HepG2 (cell line): ENCODE results near the gene RALB. TPM values are rescaled to one million over a fixed set of nuclear protein-coding genes. Genes with fewer than 3 reads are reported as not detected.

ENCODE experiments used
- HOXA3 ChIP-seq: sonication (generic); formaldehyde crosslinking; IDR thresholded peaks from 2 replicates; pipeline ENCODE4 v1.5.0; 2020; ENCODE audit warnings: missing genetic modification reagents
- KLF15 ChIP-seq: sonication (generic); formaldehyde crosslinking; IDR thresholded peaks from 2 replicates; pipeline ENCODE4 v1.8.1; 2023; ENCODE audit warnings: borderline replicate concordance, mild to moderate bottlenecking, inconsistent platforms, missing genetic modification reagents, mixed read lengths
- MAX ChIP-seq: IDR thresholded peaks from 2 replicates; pipeline ENCODE4 v1.6.1; 2012; ENCODE audit warnings: inconsistent platforms
- MAZ ChIP-seq, 2 experiments: sonication (generic) in 1 of 2; formaldehyde crosslinking in 1 of 2; IDR thresholded peaks; 2 replicates each; pipeline versions ENCODE4 v1.5.0 to v1.6.1; 2012 to 2020; ENCODE audit warnings: low read depth in 2 of 2, mild to moderate bottlenecking in 2 of 2, borderline replicate concordance in 1 of 2, improper control_type of control experiment in 1 of 2, low read length in 1 of 2, missing genetic modification reagents in 1 of 2, moderate library complexity in 1 of 2
- MED1 ChIP-seq: sonication (generic); formaldehyde crosslinking; IDR thresholded peaks from 2 replicates; pipeline ENCODE4 v1.4.0; 2020; ENCODE audit warnings: missing genetic modification reagents
- MED13 ChIP-seq: sonication (generic); formaldehyde crosslinking; IDR thresholded peaks from 2 replicates; pipeline ENCODE4 v1.5.0; 2020; ENCODE audit warnings: missing genetic modification reagents
- MTA3 ChIP-seq: sonication (generic); formaldehyde crosslinking; IDR thresholded peaks from 2 replicates; pipeline ENCODE4 v1.4.0; 2020; ENCODE audit warnings: missing genetic modification reagents
- MTF1 ChIP-seq: sonication (generic); formaldehyde crosslinking; IDR thresholded peaks from 2 replicates; pipeline ENCODE4 v1.5.0; 2020; ENCODE audit warnings: missing genetic modification reagents
- MXI1 ChIP-seq: IDR thresholded peaks from 3 replicates; pipeline ENCODE4 v1.6.1; 2012; ENCODE audit warnings: low read depth, low read length, inconsistent platforms, borderline replicate concordance
- NCOA1 ChIP-seq: sonication (generic); formaldehyde crosslinking; IDR thresholded peaks from 2 replicates; pipeline ENCODE4 v1.9.0; 2021; ENCODE audit warnings: missing genetic modification reagents
- NR2F6 ChIP-seq, 2 experiments: IDR thresholded peaks; 2 replicates each; pipeline ENCODE4 v1.6.1; 2016; ENCODE audit warnings: antibody characterized with exemption in 1 of 2, mild to moderate bottlenecking in 1 of 2
- TRIM24 ChIP-seq: sonication (generic); formaldehyde crosslinking; IDR thresholded peaks from 2 replicates; pipeline ENCODE4 v1.8.0; 2022; ENCODE audit warnings: mild to moderate bottlenecking, missing genetic modification reagents
- ZGPAT ChIP-seq: IDR thresholded peaks from 2 replicates; pipeline ENCODE4 v1.6.1; 2016; ENCODE audit warnings: mild to moderate bottlenecking
- ZNF136 ChIP-seq: sonication (generic); formaldehyde crosslinking; IDR thresholded peaks from 2 replicates; pipeline ENCODE4 v1.8.1; 2022; ENCODE audit warnings: low read depth, mild to moderate bottlenecking, moderate library complexity, missing genetic modification reagents
- ZNF33A ChIP-seq: sonication (generic); formaldehyde crosslinking; IDR thresholded peaks from 2 replicates; pipeline ENCODE4 v1.5.1; 2020; ENCODE audit warnings: missing genetic modification reagents, mild to moderate bottlenecking, moderate library complexity, borderline replicate concordance
- ZNF501 ChIP-seq: sonication (generic); formaldehyde crosslinking; IDR thresholded peaks from 2 replicates; pipeline ENCODE4 v1.5.1; 2020; ENCODE audit warnings: mild to moderate bottlenecking, moderate library complexity, missing genetic modification reagents
- ZNF570 ChIP-seq: sonication (generic); formaldehyde crosslinking; IDR thresholded peaks from 2 replicates; pipeline ENCODE4 v1.4.0; 2020; ENCODE audit warnings: mild to moderate bottlenecking, missing genetic modification reagents, borderline replicate concordance
- ZNF572 ChIP-seq: sonication (generic); formaldehyde crosslinking; IDR thresholded peaks from 2 replicates; pipeline ENCODE4 v1.5.1; 2020; ENCODE audit warnings: mild to moderate bottlenecking, missing genetic modification reagents
- ZNF672 ChIP-seq: sonication (generic); formaldehyde crosslinking; IDR thresholded peaks from 2 replicates; pipeline ENCODE4 v1.8.1; 2022; ENCODE audit warnings: missing genetic modification reagents
- ZNF720 ChIP-seq: sonication (generic); formaldehyde crosslinking; IDR thresholded peaks from 2 replicates; pipeline ENCODE4 v1.4.0; 2020; ENCODE audit warnings: missing genetic modification reagents
- ZNF766 ChIP-seq: sonication (generic); formaldehyde crosslinking; IDR thresholded peaks from 2 replicates; pipeline ENCODE4 v1.5.0; 2020; ENCODE audit warnings: missing genetic modification reagents, borderline replicate concordance
- ZNF878 ChIP-seq: sonication (generic); formaldehyde crosslinking; IDR thresholded peaks from 2 replicates; pipeline ENCODE4 v1.8.1; 2023; ENCODE audit warnings: mild to moderate bottlenecking, missing genetic modification reagents, moderate library complexity
- polyA plus RNA-seq, 8 experiments: library from polyadenylated mRNA; depleted of rRNA in 3 of 8; stranded (reverse) in 7 of 8; unstranded in 1 of 8; fragments of >200 nt; fragmentation: Illumina TruSeq in 4 of 8; extraction: Trizol in 4 of 8; gene quantifications; 2 replicates each; pipeline versions ENCODE4 v1.2.1 to v1.2.3, GENCODE V29; 2011 to 2016; ENCODE audit warnings: low read depth in 4 of 8, missing spikeins in 1 of 8, mixed read lengths in 1 of 8; ENCODE audit not compliant: insufficient read depth in 1 of 8
- total RNA-seq, 5 experiments: library from RNA; depleted of rRNA; stranded (reverse); fragments of >200 nt; fragmentation: Illumina TruSeq; extraction: Trizol; gene quantifications; 2 replicates each; pipeline ENCODE4 v1.2.3, GENCODE V29; 2016; ENCODE audit warnings: low read depth in 1 of 5
- TF ChIP-seq, protein P1 (sequence below): sonication (generic); formaldehyde crosslinking; IDR thresholded peaks from 2 replicates; pipeline ENCODE4 v1.4.0; 2020; ENCODE audit warnings: missing genetic modification reagents, borderline replicate concordance
- TF ChIP-seq, protein P2 (sequence below): sonication (generic); formaldehyde crosslinking; IDR thresholded peaks from 2 replicates; pipeline ENCODE4 v1.5.0; 2020; ENCODE audit warnings: mild to moderate bottlenecking, missing genetic modification reagents, borderline replicate concordance

The RALB gene
- total and polyA plus RNA-seq, 2 of the 13 experiments (the other 11 are each of a cell fraction or from before 2014, with no cell fraction given): 37.8 to 43.2 TPM

GRCh38 chr2:120343433-120344105 lies 90.9 kb downstream of the RALB start (continued):
- TF ChIP-seq ZNF570 (CRISPR knock-in tag) (no peak), ZNF136 (no peak), HOXA3 (peak; percentile 46; the same call in 1 of the 2 replicates), MED1 (peak; percentile 42), ZNF501 (CRISPR knock-in tag) (peak; percentile 72), ZNF878 (CRISPR knock-in tag) (no peak), MTF1 (CRISPR knock-in tag) (no peak), ZNF720 (CRISPR knock-in tag) (no peak), MAX (peak; percentile 23; the same call in 1 of the 2 replicates), TRIM24 (CRISPR knock-in tag) (no peak), KLF15 (CRISPR knock-in tag) (peak; percentile 73; the same call in 1 of the 2 replicates), ZNF33A (CRISPR knock-in tag) (no peak), ZNF572 (0 out of 2 replicates have a peak, but pooled peaks have one; percentile 72), MED13 (0 out of 2 replicates have a peak, but pooled peaks have one; percentile 39), ZNF672 (CRISPR knock-in tag) (no peak), MTA3 (no peak), ZGPAT (CRISPR knock-in tag) (peak; percentile 76), NCOA1 (CRISPR knock-in tag) (peak; percentile 63; the same call in 1 of the 2 replicates), MAZ (IDR thresholded peaks at IDR 0.05; ENCODE audit: borderline replicate concordance, low read depth, low read length) (0 out of 2 replicates have a peak, but pooled peaks have one; percentile 31), MAZ (CRISPR knock-in tag; IDR thresholded peaks at IDR 0.05; ENCODE audit: low read depth) (peak; percentile 75), MXI1 (0 out of 3 replicates have a peak, but pooled peaks have one; percentile 41), ZNF766 (no peak; the same call in 1 of the 2 replicates), NR2F6 (IDR thresholded peaks at IDR 0.05) (no peak), NR2F6 (CRISPR knock-in tag; IDR thresholded peaks at IDR 0.05) (0 out of 2 replicates have a peak, but pooled peaks have one; percentile 27)
- TF ChIP-seq, protein P1, sequence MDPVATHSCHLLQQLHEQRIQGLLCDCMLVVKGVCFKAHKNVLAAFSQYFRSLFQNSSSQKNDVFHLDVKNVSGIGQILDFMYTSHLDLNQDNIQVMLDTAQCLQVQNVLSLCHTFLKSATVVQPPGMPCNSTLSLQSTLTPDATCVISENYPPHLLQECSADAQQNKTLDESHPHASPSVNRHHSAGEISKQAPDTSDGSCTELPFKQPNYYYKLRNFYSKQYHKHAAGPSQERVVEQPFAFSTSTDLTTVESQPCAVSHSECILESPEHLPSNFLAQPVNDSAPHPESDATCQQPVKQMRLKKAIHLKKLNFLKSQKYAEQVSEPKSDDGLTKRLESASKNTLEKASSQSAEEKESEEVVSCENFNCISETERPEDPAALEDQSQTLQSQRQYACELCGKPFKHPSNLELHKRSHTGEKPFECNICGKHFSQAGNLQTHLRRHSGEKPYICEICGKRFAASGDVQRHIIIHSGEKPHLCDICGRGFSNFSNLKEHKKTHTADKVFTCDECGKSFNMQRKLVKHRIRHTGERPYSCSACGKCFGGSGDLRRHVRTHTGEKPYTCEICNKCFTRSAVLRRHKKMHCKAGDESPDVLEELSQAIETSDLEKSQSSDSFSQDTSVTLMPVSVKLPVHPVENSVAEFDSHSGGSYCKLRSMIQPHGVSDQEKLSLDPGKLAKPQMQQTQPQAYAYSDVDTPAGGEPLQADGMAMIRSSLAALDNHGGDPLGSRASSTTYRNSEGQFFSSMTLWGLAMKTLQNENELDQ (CRISPR knock-in tag): no peak
- TF ChIP-seq, protein P2, sequence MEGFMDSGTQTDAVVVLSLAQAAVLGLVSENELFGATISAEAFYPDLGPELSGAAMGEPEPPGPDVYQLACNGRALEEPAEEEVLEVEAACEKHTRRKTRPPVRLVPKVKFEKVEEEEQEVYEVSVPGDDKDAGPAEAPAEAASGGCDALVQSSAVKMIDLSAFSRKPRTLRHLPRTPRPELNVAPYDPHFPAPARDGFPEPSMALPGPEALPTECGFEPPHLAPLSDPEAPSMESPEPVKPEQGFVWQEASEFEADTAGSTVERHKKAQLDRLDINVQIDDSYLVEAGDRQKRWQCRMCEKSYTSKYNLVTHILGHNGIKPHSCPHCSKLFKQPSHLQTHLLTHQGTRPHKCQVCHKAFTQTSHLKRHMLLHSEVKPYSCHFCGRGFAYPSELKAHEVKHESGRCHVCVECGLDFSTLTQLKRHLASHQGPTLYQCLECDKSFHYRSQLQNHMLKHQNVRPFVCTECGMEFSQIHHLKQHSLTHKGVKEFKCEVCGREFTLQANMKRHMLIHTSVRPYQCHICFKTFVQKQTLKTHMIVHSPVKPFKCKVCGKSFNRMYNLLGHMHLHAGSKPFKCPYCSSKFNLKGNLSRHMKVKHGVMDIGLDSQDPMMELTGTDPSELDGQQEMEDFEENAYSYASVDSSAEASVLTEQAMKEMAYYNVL (CRISPR knock-in tag): peak; percentile 70; the same call in 1 of the 2 replicates
